ENCODE measurements around the gene TAS2R10.
"Not testable (repeated sequence)": the region's sequence is repeated elsewhere in the genome, so short reads cannot be mapped to it uniquely, and the experiment has no call there.

Gene TAS2R10

GRCh38 chr12:10802587-10802986, 23.6 kb downstream of the TAS2R10 start, which contains the start of gene TAS2R7:
Gene TAS2R7, minus strand, starts transcription at chr12:10802627. Its CDS starts 57 bp downstream, at chr12:10802570.
- TF ChIP-seq CSDC2 (CRISPR knock-in tag; IDR thresholded peaks at IDR 0.05) (no peak), ZNF8 (CRISPR knock-in tag; IDR thresholded peaks at IDR 0.05) (no peak), POU6F1 (CRISPR knock-in tag; IDR thresholded peaks at IDR 0.05; ENCODE audit: borderline replicate concordance, low read depth) (no peak), RARB (CRISPR knock-in tag; IDR thresholded peaks at IDR 0.05) (no peak), PATZ1 (CRISPR knock-in tag; IDR thresholded peaks at IDR 0.05; ENCODE audit: borderline replicate concordance) (no peak), PPARA (CRISPR knock-in tag; IDR thresholded peaks at IDR 0.05; ENCODE audit: borderline replicate concordance) (no peak), ESRRG (CRISPR knock-in tag; IDR thresholded peaks at IDR 0.05) (no peak), ZC3H10 (CRISPR knock-in tag; IDR thresholded peaks at IDR 0.05) (no peak), ZFP3 (CRISPR knock-in tag; IDR thresholded peaks at IDR 0.05) (no peak), ZFP30 (CRISPR knock-in tag; IDR thresholded peaks at IDR 0.05) (no peak), TSHZ2 (CRISPR knock-in tag; IDR thresholded peaks at IDR 0.05) (no peak), SNAI2 (CRISPR knock-in tag; IDR thresholded peaks at IDR 0.05) (no peak), ZNF70 (CRISPR knock-in tag; IDR thresholded peaks at IDR 0.05) (no peak), ARNTL (CRISPR knock-in tag; IDR thresholded peaks at IDR 0.05; ENCODE audit: borderline replicate concordance, low read depth) (no peak), ZNF565 (CRISPR knock-in tag; conservative IDR thresholded peaks at IDR 0.05; ENCODE audit: low read depth) (no peak), OSR1 (CRISPR knock-in tag; IDR thresholded peaks at IDR 0.05) (no peak)
- no peak for ATAC-seq

GRCh38 chr12:10801741-10802140, 24.4 kb downstream of the TAS2R10 start:
- TF ChIP-seq OSR1 (CRISPR knock-in tag; IDR thresholded peaks at IDR 0.05) (no peak), ZNF8 (CRISPR knock-in tag; IDR thresholded peaks at IDR 0.05) (no peak), PPARA (CRISPR knock-in tag; IDR thresholded peaks at IDR 0.05; ENCODE audit: borderline replicate concordance) (no peak), TOX (CRISPR knock-in tag; IDR thresholded peaks at IDR 0.05; ENCODE audit: borderline replicate concordance) (no peak)
- no peak for ATAC-seq

- no peak for ATAC-seq
- no peak for TF ChIP-seq GLIS3 (CRISPR knock-in tag; IDR thresholded peaks at IDR 0.05)
- TF ChIP-seq ZNF70 (CRISPR knock-in tag; IDR thresholded peaks at IDR 0.05) = no peak
- TF ChIP-seq CSDC2 (CRISPR knock-in tag; IDR thresholded peaks at IDR 0.05) = no peak
- TF ChIP-seq POU6F1 (CRISPR knock-in tag; IDR thresholded peaks at IDR 0.05; ENCODE audit: borderline replicate concordance, low read depth) = no peak
- no peak for TF ChIP-seq ARNTL (CRISPR knock-in tag; IDR thresholded peaks at IDR 0.05; ENCODE audit: borderline replicate concordance, low read depth)
- no peak for TF ChIP-seq ZFP30 (CRISPR knock-in tag; IDR thresholded peaks at IDR 0.05)
- TF ChIP-seq TCF4 (CRISPR knock-in tag; IDR thresholded peaks at IDR 0.05; ENCODE audit: borderline replicate concordance) = no peak
- TF ChIP-seq ZNF565 (CRISPR knock-in tag; conservative IDR thresholded peaks at IDR 0.05; ENCODE audit: low read depth) = no peak
- no peak for TF ChIP-seq ESRRG (CRISPR knock-in tag; IDR thresholded peaks at IDR 0.05)
- no peak for TF ChIP-seq BACH2 (CRISPR knock-in tag; IDR thresholded peaks at IDR 0.05; ENCODE audit: borderline replicate concordance)
- TF ChIP-seq SNAI2 (CRISPR knock-in tag; IDR thresholded peaks at IDR 0.05) = no peak
- TF ChIP-seq PATZ1 (CRISPR knock-in tag; IDR thresholded peaks at IDR 0.05; ENCODE audit: borderline replicate concordance) = no peak
- TF ChIP-seq RARB (CRISPR knock-in tag; IDR thresholded peaks at IDR 0.05) = no peak
- no peak for TF ChIP-seq ZC3H10 (CRISPR knock-in tag; IDR thresholded peaks at IDR 0.05)
Observed at GRCh38 chr12:10794222-10794621, 31.9 kb downstream of the TAS2R10 start.

- not testable (repeated sequence) for ATAC-seq
Observed at GRCh38 chr12:10791769-10792168, 34.4 kb downstream of the TAS2R10 start.
